COLO668 (cell line): ENCODE data around the gene IL20RA.
"Not testable (repeated sequence)": the region's sequence is repeated elsewhere in the genome, so short reads cannot be mapped to it uniquely, and the experiment has no call there.

ENCODE experiments used
- DNase-seq: peaks from one replicate; lab custom pipeline; 2025; ENCODE audit not compliant: unreplicated experiment; lab: John Stamatoyannopoulos, UW

IL20RA gene

GRCh38 chr6:137044366-137045221 is at the start of gene IL20RA:
TSS of gene IL20RA (minus strand) at chr6:137044965. CDS start at chr6:137044728, 237 bp downstream.
- peak; percentile 67 for DNase-seq

- no peak for DNase-seq
These were observed 48.7 kb upstream of the IL20RA start for GRCh38 chr6:137093183-137094069.

GRCh38 chr6:137092018-137092417 is 47.3 kb upstream of the IL20RA start:
- no peak for DNase-seq

GRCh38 chr6:137089305-137089704 is 44.5 kb upstream of the IL20RA start:
- no peak for DNase-seq

GRCh38 chr6:137087902-137088301 is 43.1 kb upstream of the IL20RA start:
- no peak for DNase-seq

- DNase-seq = no peak
These were observed 41.3 kb upstream of the IL20RA start for GRCh38 chr6:137086031-137086430.

- no peak for DNase-seq
These were observed 40.3 kb upstream of the IL20RA start for GRCh38 chr6:137084865-137085617.

GRCh38 chr6:137084090-137084489 is 39.3 kb upstream of the IL20RA start:
- DNase-seq = no peak

GRCh38 chr6:137081997-137082396 is 37.2 kb upstream of the IL20RA start:
- no peak for DNase-seq

GRCh38 chr6:137080711-137081110 is 35.9 kb upstream of the IL20RA start:
- DNase-seq = no peak

GRCh38 chr6:137076277-137077068 is 31.7 kb upstream of the IL20RA start:
- peak; percentile 47 for DNase-seq

GRCh38 chr6:137075790-137076189 is 31.0 kb upstream of the IL20RA start:
- DNase-seq = not testable (repeated sequence)

GRCh38 chr6:137070303-137070702 is 25.5 kb upstream of the IL20RA start:
- DNase-seq = no peak

GRCh38 chr6:137067399-137067798 is 22.6 kb upstream of the IL20RA start:
- no peak for DNase-seq

- no peak for DNase-seq
These were observed 13.3 kb upstream of the IL20RA start for GRCh38 chr6:137058037-137058436.

- no peak for DNase-seq
These were observed 11.5 kb upstream of the IL20RA start for GRCh38 chr6:137056121-137056880.

- peak; percentile 27 for DNase-seq
These were observed 7.2 kb upstream of the IL20RA start for GRCh38 chr6:137051790-137052472.

- no peak for DNase-seq
These were observed 4.3 kb upstream of the IL20RA start for GRCh38 chr6:137049095-137049494.

GRCh38 chr6:137046871-137047412 is 2.2 kb upstream of the IL20RA start:
- DNase-seq = no peak
